Neural crest cell (in vitro differentiated cells): ENCODE results near the gene AVPR1B. TPM values are rescaled to one million over a fixed set of nuclear protein-coding genes. Genes with fewer than 3 reads are reported as not detected.
"Not testable (repeated sequence)": the region's sequence is repeated elsewhere in the genome, so short reads cannot be mapped to it uniquely, and the experiment has no call there.

Experiments used
- DNase-seq: peaks from one replicate; pipeline ENCODE4 v3.0.0; 2021; ENCODE audit warnings: low read depth, mixed read lengths, low spot score
- H3K27ac Mint-ChIP-seq: one replicate; pipeline ENCODE4 v1.8.0; 2021; ENCODE audit warnings: mild to moderate bottlenecking, mixed read lengths; ENCODE audit not compliant: unreplicated experiment
- H3K27me3 Mint-ChIP-seq: 2 replicates; pipeline ENCODE4 v1.8.0; 2021; ENCODE audit warnings: low read depth, mild to moderate bottlenecking, mixed read lengths
- H3K36me3 Mint-ChIP-seq: 2 replicates; pipeline ENCODE4 v1.8.0; 2021; ENCODE audit warnings: low read depth, mild to moderate bottlenecking, mixed read lengths
- H3K4me1 Mint-ChIP-seq: 2 replicates; pipeline ENCODE4 v1.8.0; 2021; ENCODE audit warnings: mixed read lengths
- H3K4me3 Mint-ChIP-seq: one replicate; pipeline ENCODE4 v1.8.0; 2021; ENCODE audit warnings: mild to moderate bottlenecking, mixed read lengths
- H3K9me3 Mint-ChIP-seq: 2 replicates; pipeline ENCODE4 v1.8.0; 2021; ENCODE audit warnings: mixed read lengths
- CTCF ChIP-seq: fragments of 200-600 bp; sonication (generic); conservative IDR thresholded peaks from 2 replicates; pipeline ENCODE4 v1.5.0; 2021; ENCODE audit warnings: antibody characterized with exemption, mild to moderate bottlenecking
- total RNA-seq: library from RNA; stranded (reverse); gene quantifications from 2 replicates; pipeline ENCODE4 v1.2.1, GENCODE V29; 2021

Gene AVPR1B
- total RNA-seq, 1 donor from 2014 or later: not detected

- Mint-ChIP-seq H3K27me3 (no peaks in the 10 kb centered on the region), H3K4me3 (no peak overlapping the region), H3K27ac (no peak overlapping the region), H3K4me1 (no peaks in the 10 kb centered on the region), H3K36me3 (no peaks in the 10 kb centered on the region), H3K9me3 (no peaks in the 10 kb centered on the region)
- no peak for TF ChIP-seq CTCF
- DNase-seq: no peak
Measured at GRCh38 chr1:206068314-206068713, 48.9 kb downstream of the AVPR1B start.

- DNase-seq: no peak
- Mint-ChIP-seq H3K4me3 (no peak overlapping the region), H3K27ac (no peak overlapping the region), H3K4me1 (no peaks in the 10 kb centered on the region), H3K9me3 (peaks cover 4% of the 10 kb centered on the region), H3K27me3 (no peaks in the 10 kb centered on the region), H3K36me3 (peaks cover 3% of the 10 kb centered on the region)
- no peak for TF ChIP-seq CTCF
Measured at GRCh38 chr1:206067486-206068227, 49.5 kb downstream of the AVPR1B start.

- no peaks in the 10 kb centered on the region for H3K27me3 Mint-ChIP-seq
- H3K27ac Mint-ChIP-seq: no peak overlapping the region
- peaks cover 5% of the 10 kb centered on the region for H3K9me3 Mint-ChIP-seq
- no peaks in the 10 kb centered on the region for H3K4me1 Mint-ChIP-seq
- H3K36me3 Mint-ChIP-seq: peaks cover 3% of the 10 kb centered on the region
- H3K4me3 Mint-ChIP-seq: no peak overlapping the region
- no peak for TF ChIP-seq CTCF
- no peak for DNase-seq
Measured at GRCh38 chr1:206066479-206067171, 50.6 kb downstream of the AVPR1B start.

GRCh38 chr1:206065547-206066145, 51.5 kb downstream of the AVPR1B start:
- H3K9me3 Mint-ChIP-seq: peaks cover 5% of the 10 kb centered on the region
- H3K27me3 Mint-ChIP-seq: no peaks in the 10 kb centered on the region
- no peak for DNase-seq
- peaks cover 6% of the 10 kb centered on the region for H3K36me3 Mint-ChIP-seq
- no peak for TF ChIP-seq CTCF
- H3K4me3 Mint-ChIP-seq: no peak overlapping the region
- H3K27ac Mint-ChIP-seq: no peak overlapping the region
- no peaks in the 10 kb centered on the region for H3K4me1 Mint-ChIP-seq

- H3K27ac Mint-ChIP-seq, H3K27me3 Mint-ChIP-seq, H3K4me1 Mint-ChIP-seq, H3K4me3 Mint-ChIP-seq, H3K9me3 Mint-ChIP-seq, DNase-seq, H3K36me3 Mint-ChIP-seq: not testable (repeated sequence)
Measured at GRCh38 chr1:206064501-206064900, 52.7 kb downstream of the AVPR1B start.

GRCh38 chr1:206064001-206064400, 53.2 kb downstream of the AVPR1B start:
- H3K9me3 Mint-ChIP-seq, H3K4me1 Mint-ChIP-seq, H3K27ac Mint-ChIP-seq, H3K27me3 Mint-ChIP-seq, H3K36me3 Mint-ChIP-seq, H3K4me3 Mint-ChIP-seq, DNase-seq: not testable (repeated sequence)
